Pulmonary artery endothelial cell (primary cell): Measurements from ENCODE around the gene HSF4. TPM values are rescaled to one million over a fixed set of nuclear protein-coding genes. Genes with fewer than 3 reads are reported as not detected.
"Not testable (repeated sequence)": the region's sequence is repeated elsewhere in the genome, so short reads cannot be mapped to it uniquely, and the experiment has no call there.

ENCODE experiments used
- DNase-seq: peaks from one replicate; pipeline ENCODE4 v3.0.0-alpha.2; 2011; ENCODE audit warnings: low read depth, low spot score
- total RNA-seq: library from RNA; depleted of rRNA; stranded (reverse); fragments of >200 nt; gene quantifications from 2 replicates; pipeline ENCODE4 v1.2.3, GENCODE V29; 2014

The HSF4 gene, protein sequence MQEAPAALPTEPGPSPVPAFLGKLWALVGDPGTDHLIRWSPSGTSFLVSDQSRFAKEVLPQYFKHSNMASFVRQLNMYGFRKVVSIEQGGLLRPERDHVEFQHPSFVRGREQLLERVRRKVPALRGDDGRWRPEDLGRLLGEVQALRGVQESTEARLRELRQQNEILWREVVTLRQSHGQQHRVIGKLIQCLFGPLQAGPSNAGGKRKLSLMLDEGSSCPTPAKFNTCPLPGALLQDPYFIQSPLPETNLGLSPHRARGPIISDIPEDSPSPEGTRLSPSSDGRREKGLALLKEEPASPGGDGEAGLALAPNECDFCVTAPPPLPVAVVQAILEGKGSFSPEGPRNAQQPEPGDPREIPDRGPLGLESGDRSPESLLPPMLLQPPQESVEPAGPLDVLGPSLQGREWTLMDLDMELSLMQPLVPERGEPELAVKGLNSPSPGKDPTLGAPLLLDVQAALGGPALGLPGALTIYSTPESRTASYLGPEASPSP
- total RNA-seq: 0.13 and 0.95 TPM in 2 replicates

DNA sequence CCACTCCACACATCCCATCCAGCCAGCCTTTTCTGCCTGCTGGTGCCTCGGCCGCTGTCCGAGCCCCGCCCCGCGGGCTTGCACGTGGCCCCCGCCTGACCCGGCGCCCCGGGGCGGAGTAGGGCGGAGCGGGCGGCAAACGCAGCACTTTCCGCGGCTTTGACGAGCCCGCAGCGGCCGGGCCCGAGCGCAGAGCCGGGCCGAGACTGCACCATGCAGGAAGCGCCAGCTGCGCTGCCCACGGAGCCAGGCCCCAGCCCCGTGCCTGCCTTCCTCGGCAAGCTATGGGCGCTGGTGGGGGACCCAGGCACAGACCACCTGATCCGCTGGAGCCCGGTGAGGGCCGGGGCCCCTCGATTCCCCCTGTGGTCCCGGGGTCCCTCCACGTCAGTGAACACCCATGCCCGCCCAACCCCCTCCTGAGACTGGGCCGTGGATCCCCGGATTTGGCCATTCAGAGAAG, at the start of gene HSF4:
Gene HSF4, plus strand, starts transcription at position 147 of the 463 bp plus-strand sequence. Its CDS starts 67 bp downstream, at position 214.
- DNase-seq: no peak

DNA sequence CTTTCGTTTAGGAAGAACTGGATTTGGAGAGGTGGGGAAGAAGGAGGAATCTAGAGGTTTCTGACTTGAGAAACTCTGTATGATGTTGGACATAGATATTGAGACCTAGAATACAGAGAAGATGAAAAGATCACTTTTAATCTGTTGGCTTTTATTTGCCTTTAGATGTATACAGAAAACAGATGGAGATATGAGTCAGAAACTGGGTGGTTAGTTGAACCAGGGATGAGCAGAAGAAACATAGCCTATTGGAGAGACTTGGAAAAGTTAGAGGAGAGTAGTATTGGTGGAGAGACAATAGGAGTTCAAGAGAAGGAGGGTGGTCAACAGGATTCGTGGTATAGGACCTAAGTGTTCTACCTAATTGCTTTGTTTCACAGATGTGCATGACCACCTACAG, 49.8 kb upstream of the HSF4 start:
- DNase-seq: no peak

DNA sequence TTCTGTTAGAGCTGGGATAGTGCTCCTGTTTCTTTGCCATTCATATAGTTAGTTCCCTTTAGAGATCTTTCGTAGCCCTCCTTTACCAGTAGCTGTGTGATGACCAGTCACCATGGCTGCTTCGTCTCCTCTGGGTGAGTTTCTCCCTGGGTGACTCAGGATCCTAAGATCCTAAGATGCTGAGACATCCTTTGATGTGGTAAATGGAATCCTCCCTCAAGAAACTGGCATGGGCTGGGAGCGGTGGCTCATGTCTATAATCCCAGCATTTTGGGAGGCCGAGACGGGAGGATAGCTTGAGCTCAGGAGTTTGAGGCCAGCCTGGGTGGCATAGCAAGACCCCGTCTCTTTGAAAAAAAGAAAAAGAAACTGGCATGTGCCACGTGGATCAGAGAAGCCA, 48.9 kb upstream of the HSF4 start:
- no peak for DNase-seq

DNA sequence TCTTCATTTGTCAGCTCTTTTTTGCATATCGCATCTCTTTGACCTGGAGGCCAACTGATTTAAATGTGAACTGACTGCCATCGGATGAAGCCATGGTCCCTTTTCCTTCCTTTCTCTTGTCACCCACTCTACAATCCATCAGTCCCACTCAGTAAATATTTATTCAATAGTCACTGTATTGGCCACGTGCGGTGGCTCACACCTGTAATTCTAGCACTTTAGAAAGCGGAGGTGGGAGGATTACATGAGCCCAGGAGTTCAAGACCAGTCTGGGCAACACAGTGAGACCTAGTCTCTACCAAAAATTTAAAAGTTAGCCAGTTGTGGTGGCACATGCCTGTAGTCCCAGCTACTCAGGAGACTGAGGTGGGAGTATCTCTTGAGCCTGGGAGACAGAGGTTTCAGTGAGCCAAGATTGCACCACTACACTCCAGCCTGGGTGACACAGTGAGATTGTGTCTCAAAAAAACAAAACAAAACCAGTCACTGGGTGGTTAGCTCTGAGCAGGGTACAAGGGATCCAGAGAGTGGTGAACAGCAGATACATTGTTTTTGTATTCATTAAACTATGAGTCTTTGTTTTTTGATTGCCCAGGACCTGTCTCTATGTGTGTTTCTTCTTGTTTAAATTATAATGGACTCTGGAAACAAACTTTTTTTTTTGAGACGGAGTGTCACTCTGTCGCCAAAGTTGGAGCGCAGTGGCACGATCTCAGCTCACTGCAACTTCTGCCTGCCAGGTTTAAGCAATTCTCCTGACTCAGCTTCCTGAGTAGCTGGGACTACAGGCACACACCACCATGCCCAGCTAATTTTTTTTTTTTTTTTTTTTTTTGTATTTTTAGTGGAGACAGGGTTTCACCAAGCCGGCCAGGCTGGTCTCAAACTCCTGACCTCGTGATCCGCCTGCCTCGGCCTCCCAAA, 47.9 kb upstream of the HSF4 start:
- no peak for DNase-seq

DNA sequence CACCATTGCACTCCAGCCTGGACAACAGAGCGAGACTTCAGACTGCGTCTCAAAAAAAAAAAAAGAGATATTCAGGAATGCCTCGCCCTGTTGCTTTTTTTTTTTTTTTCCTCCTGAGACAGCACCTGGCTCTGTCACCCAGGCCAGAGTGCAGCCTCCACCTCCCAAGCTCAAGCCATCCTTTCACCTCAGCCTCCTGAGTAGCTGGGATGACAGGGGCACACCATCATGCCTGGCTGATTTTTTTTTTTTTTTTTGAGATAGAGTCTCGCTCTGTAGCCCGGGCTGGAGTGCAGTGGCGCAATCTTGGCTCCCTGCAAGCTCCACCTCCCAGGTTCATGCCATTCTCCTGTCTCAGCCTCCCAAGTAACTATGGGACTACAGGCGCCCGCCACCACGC, 46.8 kb upstream of the HSF4 start:
- no peak for DNase-seq

DNA sequence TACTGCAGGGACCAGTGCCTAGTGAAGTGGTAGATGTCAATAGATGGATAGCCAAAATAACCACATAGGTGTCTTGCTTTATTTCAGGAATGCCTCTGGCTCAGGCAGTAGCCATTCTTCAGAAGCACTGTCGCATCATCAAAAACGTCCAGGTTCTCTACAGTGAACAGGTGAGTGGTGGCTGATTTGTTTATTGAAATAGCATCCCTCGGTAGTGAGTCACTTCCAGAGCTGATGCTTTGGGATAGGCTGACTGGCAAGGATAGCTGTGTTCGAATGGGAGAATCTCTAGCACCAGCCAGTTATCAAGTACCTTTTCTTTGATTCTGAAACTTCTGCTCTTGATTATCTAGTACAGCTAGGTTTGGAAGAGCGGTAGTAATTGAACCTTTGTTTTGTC, 44.5 kb upstream of the HSF4 start:
- DNase-seq: no peak

DNA sequence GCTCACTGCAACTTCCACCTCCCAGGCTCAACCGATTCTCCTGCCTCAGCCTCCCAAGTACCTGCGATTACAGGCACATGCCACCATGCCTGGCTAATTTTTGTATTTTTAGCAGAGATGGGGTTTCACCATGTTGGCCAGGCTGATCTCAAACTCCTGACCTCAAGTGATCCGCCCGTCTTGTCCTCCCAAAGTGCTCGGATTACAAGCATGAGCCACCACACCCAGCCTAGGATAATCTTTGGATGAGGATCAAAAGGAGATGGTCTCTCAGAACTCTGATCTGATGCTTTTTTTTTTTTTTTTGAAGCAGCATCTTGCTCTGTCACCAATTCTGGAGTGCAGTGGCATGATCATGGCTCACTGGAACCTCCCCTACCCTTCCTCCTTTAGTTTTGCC, 41.7 kb upstream of the HSF4 start:
- DNase-seq: not testable (repeated sequence)

DNA sequence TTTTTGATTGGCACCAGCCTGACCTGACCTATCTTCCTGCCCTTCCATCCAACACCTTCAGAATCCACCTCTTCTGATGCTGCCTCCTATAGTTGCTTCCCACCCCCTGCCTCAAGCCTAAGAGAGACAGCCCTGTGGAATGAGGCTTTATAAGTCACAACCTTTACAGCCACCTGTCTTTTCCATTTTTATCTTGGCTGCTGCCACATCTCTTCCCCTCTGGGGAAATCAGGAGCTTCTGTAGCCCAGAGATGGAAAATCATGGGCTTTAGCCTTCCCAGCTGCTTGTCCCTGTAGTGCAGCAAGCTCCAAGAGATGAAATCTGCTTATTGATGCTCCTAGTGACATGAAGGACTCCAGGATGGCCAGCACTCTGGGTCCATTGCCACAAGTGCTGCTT, 36.1 kb upstream of the HSF4 start:
- DNase-seq: no peak

DNA sequence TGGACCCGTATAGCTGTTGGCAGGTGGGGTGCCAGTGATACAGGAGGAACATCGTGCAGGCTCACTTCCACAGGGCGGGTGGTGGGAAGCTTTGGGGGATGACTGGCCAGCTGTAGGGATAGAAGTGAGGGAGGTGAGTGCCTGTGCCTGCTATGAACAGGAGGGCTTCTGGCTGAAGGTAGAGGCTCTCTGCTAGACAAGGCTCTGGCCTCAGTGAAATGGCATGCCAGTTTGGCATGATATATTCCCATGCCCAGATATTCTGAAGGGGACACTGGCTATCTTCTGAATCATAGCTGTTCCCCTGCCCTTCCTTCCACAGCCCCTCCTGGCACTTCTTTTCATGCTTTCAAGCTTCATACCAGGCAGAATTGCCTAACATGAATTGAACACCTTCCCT, 35.7 kb upstream of the HSF4 start:
- DNase-seq: no peak

DNA sequence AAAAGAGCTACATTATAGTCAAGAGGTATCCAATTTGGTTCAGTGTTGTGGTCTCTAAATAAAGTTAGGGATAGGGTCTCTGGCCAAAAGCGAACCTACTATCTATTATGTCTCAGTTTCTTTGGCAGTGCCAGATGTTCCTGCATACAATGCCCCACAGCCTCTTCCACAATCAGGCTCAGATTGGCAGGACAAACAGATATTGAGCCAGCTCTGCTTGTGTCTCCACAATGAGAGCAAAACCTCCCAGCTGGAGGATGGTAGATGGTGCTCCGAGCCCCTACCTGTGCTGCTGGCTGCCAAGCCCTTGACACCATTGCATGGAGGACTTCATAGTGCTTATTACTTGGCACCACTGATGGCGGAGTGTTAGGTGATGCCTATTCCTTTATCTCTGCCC, 35.1 kb upstream of the HSF4 start:
- no peak for DNase-seq

DNA sequence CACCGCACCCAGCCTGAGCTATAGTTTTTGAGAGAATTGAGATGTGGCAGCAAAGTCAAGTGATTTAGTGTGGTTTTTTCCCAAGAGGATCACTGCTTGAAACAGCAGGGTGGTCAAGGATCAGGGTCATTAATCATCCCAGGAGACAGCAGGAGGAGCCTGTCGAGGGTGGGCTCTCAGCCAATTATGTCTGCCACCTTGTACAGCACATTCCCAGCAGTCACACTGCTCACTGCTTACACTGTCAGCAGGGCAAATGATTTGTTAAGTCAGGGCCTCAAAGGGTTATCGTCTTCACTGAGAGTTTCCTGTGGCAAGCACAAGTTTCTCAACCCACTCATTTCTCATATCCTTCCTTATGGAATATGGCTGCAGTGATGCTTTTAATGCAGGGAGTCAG, 26.9 kb upstream of the HSF4 start:
- DNase-seq: peak; percentile 88

DNA sequence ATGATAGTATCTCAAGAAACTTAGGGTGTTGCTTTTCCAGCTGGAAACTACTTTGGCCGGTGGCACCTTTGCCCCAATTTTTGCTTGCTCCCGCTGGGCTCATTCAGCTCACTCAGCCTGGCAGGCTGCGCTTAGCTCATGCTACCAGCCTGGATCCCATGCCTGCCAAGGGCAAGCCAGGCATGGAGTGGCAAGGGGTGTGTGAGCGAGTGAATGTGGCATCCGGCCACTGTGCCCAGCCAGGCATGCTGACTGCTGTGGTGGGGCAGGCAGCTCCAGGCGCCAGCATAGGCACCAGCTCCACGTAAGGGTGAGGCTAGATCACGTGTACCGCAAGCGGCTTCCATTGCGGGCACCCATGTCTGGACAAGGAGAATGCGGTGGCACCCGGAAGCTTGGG, 23.2 kb upstream of the HSF4 start:
- DNase-seq: no peak

DNA sequence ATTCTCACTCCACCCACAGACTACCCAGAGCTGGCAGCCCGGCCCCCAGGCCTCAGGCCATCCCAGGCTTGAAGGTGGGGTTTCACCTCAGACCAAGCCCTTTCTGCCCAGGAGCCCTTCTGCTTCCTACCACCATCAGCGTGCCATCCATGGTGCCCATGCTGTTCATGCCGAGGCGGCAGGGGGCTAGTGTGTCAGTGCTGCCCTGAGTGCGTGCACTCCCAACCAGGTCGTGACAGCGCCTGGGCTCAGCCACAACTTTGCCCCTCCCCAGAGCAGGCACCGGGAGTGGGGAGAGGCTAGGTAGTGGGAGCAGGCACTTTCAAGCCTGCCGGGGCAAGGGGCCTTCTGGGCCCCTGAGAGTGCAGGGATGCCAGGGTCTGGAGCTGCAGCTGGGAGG, 22.2 kb upstream of the HSF4 start:
- no peak for DNase-seq

DNA sequence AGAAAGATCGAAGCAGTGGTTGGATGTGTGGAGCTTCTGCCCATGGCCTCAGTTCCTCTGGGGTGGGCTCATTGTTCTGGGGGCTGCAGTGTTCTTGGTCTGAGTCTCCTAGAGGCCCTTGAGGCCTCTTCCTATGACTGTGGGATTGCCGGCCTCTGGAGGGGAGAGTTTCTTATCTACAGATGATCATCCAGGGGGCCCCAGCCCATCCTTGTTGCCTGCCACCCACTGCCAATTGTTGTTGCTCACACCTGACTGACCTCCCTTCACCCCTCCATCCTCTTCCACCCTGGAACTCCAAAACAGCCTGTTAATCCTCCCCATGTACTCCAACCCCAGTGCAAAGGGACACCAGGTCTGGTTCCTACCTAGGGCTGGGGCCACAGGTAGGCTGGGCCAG, 19.6 kb upstream of the HSF4 start:
- DNase-seq: no peak

DNA sequence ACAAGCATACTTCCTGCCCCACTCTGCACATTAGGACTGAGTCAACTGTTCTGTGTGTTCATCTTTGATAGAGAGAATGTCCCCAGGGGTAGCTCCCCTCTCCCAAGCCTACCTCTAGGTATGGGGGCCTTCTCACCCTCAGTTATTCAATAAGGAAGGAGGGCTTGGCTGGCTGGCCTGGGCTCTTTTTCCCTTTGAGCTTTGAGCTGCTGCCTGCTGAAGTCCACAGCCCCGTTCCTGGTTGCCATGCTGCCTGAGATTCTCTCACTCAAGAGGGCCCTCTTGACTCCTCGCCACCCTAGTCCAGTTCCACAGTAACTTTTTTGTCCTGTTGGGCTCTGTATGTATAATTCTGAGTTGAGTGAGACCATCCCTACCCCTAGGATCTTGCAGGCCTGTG, 18.8 kb upstream of the HSF4 start:
- no peak for DNase-seq

DNA sequence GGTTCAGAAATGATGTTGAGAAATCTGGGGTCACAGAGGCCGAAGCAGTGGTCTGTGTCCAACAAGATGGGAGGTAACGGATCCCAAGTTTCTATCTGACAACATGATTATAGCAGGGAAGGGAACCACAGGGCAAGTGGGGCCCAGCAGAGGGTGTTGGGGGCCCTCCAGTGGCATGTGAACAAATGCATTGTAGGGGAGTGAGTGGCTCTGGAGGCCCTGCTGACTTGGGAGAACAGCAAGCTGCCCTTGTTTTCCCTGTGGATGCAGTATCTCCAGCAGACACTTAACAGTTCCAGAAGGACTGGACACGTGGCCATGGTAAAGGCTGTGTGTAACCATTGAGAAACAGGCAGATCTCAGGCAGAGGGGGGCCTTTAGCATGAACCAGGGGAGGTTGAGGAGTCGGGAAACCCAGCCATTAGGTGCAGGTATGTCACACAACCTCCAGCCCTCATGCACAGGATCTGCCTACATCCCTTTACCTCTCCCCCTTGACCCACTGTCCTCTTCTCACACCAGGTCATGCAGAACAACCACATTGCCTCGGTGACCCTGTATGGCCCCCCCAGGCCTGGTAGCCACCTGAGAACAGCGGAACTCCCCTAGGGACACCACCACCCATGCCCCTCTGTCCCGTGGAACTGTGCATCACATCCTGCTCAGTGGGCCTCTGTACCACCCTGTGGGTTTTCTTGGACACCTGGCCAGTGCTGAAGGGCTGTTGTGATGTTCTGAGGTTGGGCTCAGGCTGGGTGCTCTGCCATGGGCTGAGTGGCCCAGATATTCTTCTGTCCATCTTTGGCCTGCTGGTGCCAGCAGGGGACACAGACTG, 17.8 kb upstream of the HSF4 start:
- DNase-seq: no peak

DNA sequence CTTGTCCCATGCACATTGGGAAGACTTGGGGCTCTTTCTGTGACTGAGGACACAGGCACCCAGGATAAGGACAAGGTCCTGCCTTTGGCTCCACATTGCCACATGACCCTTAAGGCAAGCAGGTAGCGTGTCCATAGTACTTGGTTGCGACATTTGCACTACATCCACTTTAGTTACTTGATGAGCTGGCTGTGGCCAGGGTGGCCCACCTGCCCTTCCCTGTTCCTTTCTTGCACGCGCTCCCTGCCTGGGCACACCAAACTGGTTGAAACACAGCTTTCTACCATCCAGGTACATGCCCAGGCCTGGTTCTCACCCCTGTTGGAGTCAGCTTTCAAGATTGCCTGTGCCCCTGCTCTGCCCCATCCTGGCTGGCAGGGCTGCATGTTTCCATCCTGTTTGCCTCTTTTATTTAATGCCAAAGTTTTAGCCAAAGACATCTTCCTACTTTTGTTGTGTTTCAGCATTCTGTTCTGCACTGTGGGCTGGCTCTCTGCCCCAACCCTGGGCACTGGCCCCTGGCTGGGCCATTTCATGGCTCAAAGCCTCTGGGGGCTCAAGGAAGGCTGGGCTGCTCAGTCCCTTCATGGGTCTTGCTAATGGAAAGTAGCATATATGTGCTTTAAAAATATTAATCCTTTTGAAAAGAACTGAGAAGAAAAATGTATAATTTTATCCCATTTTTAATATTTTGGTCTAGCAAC, 17.0 kb upstream of the HSF4 start:
- no peak for DNase-seq

DNA sequence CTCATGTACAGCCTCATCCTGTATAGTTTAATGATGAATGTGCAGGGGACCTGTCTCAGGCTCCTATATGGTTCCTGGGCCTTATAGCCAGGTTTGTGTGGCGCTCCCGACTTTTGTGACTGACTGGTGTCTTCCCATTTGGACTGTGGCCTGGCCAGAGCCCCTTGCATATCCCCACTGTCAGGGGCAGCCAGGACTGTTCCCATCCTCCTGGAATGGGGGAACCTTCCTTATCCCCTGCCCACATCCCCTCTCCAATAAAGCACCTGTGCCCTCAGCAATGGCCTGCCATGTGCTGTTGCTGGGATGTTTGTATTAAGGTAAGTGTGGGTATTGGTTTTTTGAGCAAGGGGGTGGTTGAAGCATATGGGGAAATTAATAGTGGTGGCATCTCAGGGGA, 16.3 kb upstream of the HSF4 start:
- no peak for DNase-seq

DNA sequence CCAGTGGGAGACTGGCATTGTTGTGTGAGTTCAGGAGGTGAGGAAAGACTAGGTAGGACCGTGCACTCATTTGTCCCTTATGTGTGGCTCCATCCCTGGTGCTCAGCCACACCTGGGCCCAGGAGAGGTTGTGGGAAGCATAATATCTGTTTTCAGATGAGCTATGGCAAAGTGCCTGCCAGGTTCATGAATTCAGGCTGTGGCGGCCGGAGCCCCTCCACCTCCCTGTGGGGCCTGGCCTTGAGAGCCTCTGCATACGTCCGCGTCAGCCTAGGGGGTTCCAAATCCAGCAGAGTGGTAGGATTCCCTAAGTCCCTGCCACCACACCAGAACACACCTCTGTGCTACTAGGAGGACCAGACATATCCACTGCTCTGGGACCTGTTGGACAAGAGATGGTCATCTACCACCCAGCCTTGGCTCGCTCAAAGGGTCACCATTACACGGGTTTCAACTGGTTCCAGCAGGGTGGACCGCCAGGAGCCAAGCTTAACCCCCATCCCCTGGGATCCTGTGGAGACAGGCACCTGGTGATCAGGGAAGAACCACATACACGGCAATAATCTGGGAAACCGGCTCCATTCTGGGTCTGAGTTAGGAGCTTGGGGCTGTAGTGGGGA, 15.8 kb upstream of the HSF4 start:
- no peak for DNase-seq
